Breast epithelium (tissue), 3 donors: Measurements from ENCODE around the gene SCYL2.

Source experiments
- CTCF ChIP-seq, 3 donors: fragments of 450-650 bp; IDR thresholded peaks; one replicate each; pipeline ENCODE4 v1.5.1; 2016 to 2017; ENCODE audit warnings: antibody characterized with exemption in 3 of 3, mild to moderate bottlenecking in 3 of 3, moderate library complexity in 3 of 3
- POLR2A ChIP-seq: fragments of 450-650 bp; IDR thresholded peaks from one replicate; pipeline ENCODE4 v1.6.1; 2016; ENCODE audit warnings: antibody characterized with exemption, mild to moderate bottlenecking, moderate library complexity

GRCh38 chr12:100221523-100221922 is 45.5 kb upstream of the SCYL2 start:
- TF ChIP-seq POLR2A = no peak
- no peak for TF ChIP-seq CTCF (IDR thresholded peaks at IDR 0.05)
